Neuronal stem cell (in vitro differentiated cells): ENCODE measurements around the gene RPS19.

Source experiments
- DNase-seq: peaks from one replicate; pipeline ENCODE4 v3.0.0-alpha.2; 2013; ENCODE audit warnings: low spot score
- H2AFZ ChIP-seq: one replicate; pipeline ENCODE4 v1.6.1; 2013; ENCODE audit warnings: mild to moderate bottlenecking, low read length, inconsistent platforms
- H2AK5ac ChIP-seq: 2 replicates; pipeline ENCODE4 v1.6.1; 2013; ENCODE audit warnings: low read depth, mild to moderate bottlenecking, inconsistent platforms, low read length, moderate library complexity, mixed read lengths
- H2BK120ac ChIP-seq: 2 replicates; pipeline ENCODE4 v1.6.1; 2013; ENCODE audit warnings: low read depth, mild to moderate bottlenecking, inconsistent platforms, low read length, moderate library complexity, mixed read lengths
- H2BK12ac ChIP-seq: one replicate; pipeline ENCODE4 v1.6.1; 2013; ENCODE audit warnings: low read length, inconsistent platforms
- H2BK15ac ChIP-seq: 2 replicates; pipeline ENCODE4 v1.6.1; 2013; ENCODE audit warnings: mild to moderate bottlenecking, low read length, inconsistent platforms, mixed read lengths
- H2BK5ac ChIP-seq: one replicate; pipeline ENCODE4 v1.6.1; 2013; ENCODE audit warnings: inconsistent platforms, mild to moderate bottlenecking, low read length, moderate library complexity
- H3K14ac ChIP-seq: one replicate; pipeline ENCODE4 v1.6.1; 2013; ENCODE audit warnings: low read length, inconsistent platforms
- H3K18ac ChIP-seq: 2 replicates; pipeline ENCODE4 v1.6.1; 2013; ENCODE audit warnings: low read length, inconsistent platforms
- H3K23ac ChIP-seq: 2 replicates; pipeline ENCODE4 v1.6.1; 2013; ENCODE audit warnings: low read depth, mild to moderate bottlenecking, mixed read lengths, low read length, inconsistent platforms; ENCODE audit not compliant: poor library complexity
- H3K27ac ChIP-seq: replicated peaks from 3 replicates; pipeline ENCODE4 v1.5.1; 2013; ENCODE audit warnings: low read length, inconsistent platforms
- H3K27me3 ChIP-seq, 3 experiments: 2 replicates each; pipeline ENCODE4 v1.6.1; 2013; ENCODE audit warnings: low read length in 3 of 3, mild to moderate bottlenecking in 2 of 3, inconsistent platforms in 1 of 3, low read depth in 1 of 3, mixed read lengths in 1 of 3, moderate library complexity in 1 of 3; ENCODE audit not compliant: control insufficient read depth in 3 of 3, insufficient read depth in 3 of 3
- H3K36me3 ChIP-seq, 2 donors: replicated peaks in 1 of 2; 2 replicates each; pipeline ENCODE4 v1.6.1; 2013; ENCODE audit warnings: low read length in 2 of 2; ENCODE audit not compliant: control insufficient read depth in 2 of 2, insufficient read depth in 2 of 2
- H3K4ac ChIP-seq: 2 replicates; pipeline ENCODE4 v1.6.1; 2013; ENCODE audit warnings: inconsistent platforms, mild to moderate bottlenecking, low read length, moderate library complexity
- H3K4me1 ChIP-seq, 2 donors: 1 replicate in 1 of 2; 2 replicates in 1 of 2; pipeline ENCODE4 v1.6.1; 2013; ENCODE audit warnings: low read length in 2 of 2, low read depth in 1 of 2; ENCODE audit not compliant: control insufficient read depth in 2 of 2, insufficient read depth in 1 of 2
- H3K4me2 ChIP-seq: one replicate; pipeline ENCODE4 v1.6.1; 2013; ENCODE audit warnings: mild to moderate bottlenecking, low read length, inconsistent platforms; ENCODE audit not compliant: insufficient read depth, poor library complexity, severe bottlenecking
- H3K4me3 ChIP-seq, 2 donors: 2 replicates each; pipeline ENCODE4 v1.5.1; 2013; ENCODE audit warnings: low read length in 2 of 2, mild to moderate bottlenecking in 2 of 2, inconsistent platforms in 1 of 2, moderate library complexity in 1 of 2
- H3K79me1 ChIP-seq: one replicate; pipeline ENCODE4 v1.6.1; 2013; ENCODE audit warnings: low read depth, mild to moderate bottlenecking, inconsistent platforms, low read length, moderate library complexity
- H3K9ac ChIP-seq: one replicate; pipeline ENCODE4 v1.6.1; 2013; ENCODE audit warnings: mild to moderate bottlenecking, low read depth, low read length, inconsistent platforms; ENCODE audit not compliant: poor library complexity
- H3K9me3 ChIP-seq, 2 donors: replicated peaks in 1 of 2; 2 replicates each; pipeline versions ENCODE3 to v1.6.1; 2013; ENCODE audit warnings: low read length in 2 of 2, mild to moderate bottlenecking in 2 of 2, inconsistent platforms in 1 of 2, low read depth in 1 of 2, mixed read lengths in 1 of 2, moderate library complexity in 1 of 2; ENCODE audit not compliant: control insufficient read depth in 2 of 2, insufficient read depth in 1 of 2
- H4K8ac ChIP-seq: one replicate; pipeline ENCODE4 v1.6.1; 2013; ENCODE audit warnings: low read depth, mild to moderate bottlenecking, inconsistent platforms, low read length, moderate library complexity
- H4K91ac ChIP-seq: one replicate; pipeline ENCODE4 v1.6.1; 2013; ENCODE audit warnings: low read length, low read depth, mild to moderate bottlenecking, inconsistent platforms; ENCODE audit not compliant: poor library complexity
- whole genome bisulfite sequencing, 2 donors: extraction: QIAGEN DNeasy Blood & Tissue Kit; methylation state at CpG; one replicate each; pipeline ENCODE4 v1.1.7; 2013; ENCODE audit warnings: missing lambda C conversion rate in 2 of 2, mixed read lengths in 1 of 2; ENCODE audit not compliant: insufficient read length in 2 of 2, insufficient replicate concordance in 1 of 2; ENCODE audit errors: extremely low coverage in 2 of 2; 5-methylcytosine and 5-hydroxymethylcytosine counted together

The RPS19 gene

DNA sequence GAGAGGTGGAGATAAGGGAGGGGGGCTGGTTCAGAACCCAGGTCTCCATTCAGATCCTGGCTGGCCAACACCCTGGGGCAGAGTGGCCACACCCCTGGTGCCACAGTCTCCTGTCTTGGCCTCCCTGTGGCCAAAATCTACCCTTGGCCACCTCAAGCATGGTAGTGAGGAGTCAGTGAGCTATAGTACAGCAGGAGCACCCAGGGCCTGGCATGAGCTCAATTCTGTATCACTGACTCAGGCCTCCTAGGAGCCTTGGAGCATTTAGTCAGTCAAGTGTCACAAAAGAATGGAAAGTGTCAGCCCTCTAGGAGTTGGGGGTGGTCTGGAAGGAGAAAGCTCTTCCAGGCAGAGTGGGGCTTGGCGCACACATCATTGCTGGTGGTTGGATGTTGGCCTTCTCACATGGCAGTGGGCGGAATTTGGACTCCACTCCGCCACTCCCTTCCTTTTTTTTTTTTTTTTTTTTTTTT, 10.4 kb downstream of the RPS19 start:
- DNase-seq = no peak
- WGBS, 2 donors = no CpG with 5 or more reads among the region's 3 CpGs

DNA sequence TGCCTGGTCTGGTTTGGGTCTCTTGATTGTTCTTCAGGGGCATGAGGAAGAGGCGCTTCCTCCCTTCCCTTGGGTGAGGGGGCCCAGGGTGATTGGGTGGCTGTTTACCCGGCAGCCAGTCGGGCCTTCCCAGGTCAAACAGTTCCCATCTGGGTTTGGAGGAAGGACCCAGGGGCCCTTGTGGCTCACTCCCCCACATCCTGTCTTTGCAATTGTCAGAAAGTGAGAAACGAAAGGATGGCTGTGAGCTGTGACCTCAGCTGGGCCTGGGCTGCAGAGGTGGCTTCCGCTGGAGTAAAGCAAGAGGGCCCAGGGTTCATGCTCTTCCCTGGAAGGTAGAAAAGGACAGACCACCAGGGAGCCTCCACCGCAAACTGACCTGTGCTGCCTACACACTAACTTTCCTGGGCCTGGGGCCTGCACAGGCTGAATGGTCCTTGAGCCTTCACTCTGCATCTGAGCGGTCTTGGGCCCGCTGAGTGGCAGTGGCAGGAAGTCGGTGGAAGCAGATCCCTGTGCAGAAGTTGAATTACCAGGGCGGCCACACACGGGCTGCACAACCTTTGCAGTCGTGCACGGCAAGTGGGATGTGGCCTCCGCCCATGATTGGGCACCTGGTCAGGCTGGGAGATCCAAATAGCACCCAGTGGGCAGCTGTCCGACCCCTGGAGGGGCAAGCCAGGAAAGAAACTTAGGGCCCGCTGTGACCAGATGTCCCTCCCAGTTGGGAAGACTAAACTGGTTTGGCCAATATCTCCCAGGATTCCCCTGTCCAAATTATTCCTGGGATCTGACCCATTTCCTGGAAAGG, 11.7 kb downstream of the RPS19 start:
- no peak overlapping the region for H3K4me3 ChIP-seq
- no peak overlapping the region for H4K8ac ChIP-seq
- no peak overlapping the region for H3K9ac ChIP-seq
- no peak overlapping the region for H4K91ac ChIP-seq
- peaks cover 6% of the 10 kb centered on the region for H3K79me1 ChIP-seq
- H2BK12ac ChIP-seq = no peak overlapping the region
- no peaks in the 10 kb centered on the region for H3K27me3 ChIP-seq
- peaks cover 45 to 56% of the 10 kb centered on the region in 2 donors for H3K36me3 ChIP-seq
- no peaks in the 10 kb centered on the region for H3K9me3 ChIP-seq
- H2AK5ac ChIP-seq = no peak overlapping the region
- peak overlapping the region; percentile 34 for H3K23ac ChIP-seq
- H3K18ac ChIP-seq = no peak overlapping the region
- DNase-seq = no peak
- no peak overlapping the region for H3K4ac ChIP-seq
- H3K4me1 ChIP-seq = no peaks in the 10 kb centered on the region
- H2BK5ac ChIP-seq = no peak overlapping the region
- H3K14ac ChIP-seq = no peak overlapping the region
- H2BK120ac ChIP-seq = no peak overlapping the region
- no peak overlapping the region for H3K4me2 ChIP-seq
- no peak overlapping the region for H2AFZ ChIP-seq
- no peak overlapping the region for H2BK15ac ChIP-seq
- no CpG with 5 or more reads among the region's 16 CpGs for WGBS, 2 donors
- no peak overlapping the region for H3K27ac ChIP-seq

More for the DNA sequence above, 10.4 kb downstream of the RPS19 start:
- no peaks in the 10 kb centered on the region for H3K9me3 ChIP-seq
- H2BK5ac ChIP-seq = no peak overlapping the region
- no peak overlapping the region for H2BK15ac ChIP-seq
- no peak overlapping the region for H2AFZ ChIP-seq
- no peak overlapping the region for H2AK5ac ChIP-seq
- H3K27ac ChIP-seq = no peak overlapping the region
- H2BK120ac ChIP-seq = no peak overlapping the region
- H3K4me1 ChIP-seq = no peaks in the 10 kb centered on the region
- H4K8ac ChIP-seq = no peak overlapping the region
- no peak overlapping the region for H4K91ac ChIP-seq
- H2BK12ac ChIP-seq = no peak overlapping the region
- peaks cover 10% of the 10 kb centered on the region for H3K79me1 ChIP-seq
- H3K36me3 ChIP-seq = peaks cover 50 to 64% of the 10 kb centered on the region in 2 donors
- H3K4me3 ChIP-seq = no peak overlapping the region
- no peak overlapping the region for H3K9ac ChIP-seq
- H3K4me2 ChIP-seq = no peak overlapping the region
- no peak overlapping the region for H3K18ac ChIP-seq
- H3K27me3 ChIP-seq = no peaks in the 10 kb centered on the region
- H3K4ac ChIP-seq = no peak overlapping the region
- H3K23ac ChIP-seq = no peak overlapping the region
- H3K14ac ChIP-seq = no peak overlapping the region

DNA sequence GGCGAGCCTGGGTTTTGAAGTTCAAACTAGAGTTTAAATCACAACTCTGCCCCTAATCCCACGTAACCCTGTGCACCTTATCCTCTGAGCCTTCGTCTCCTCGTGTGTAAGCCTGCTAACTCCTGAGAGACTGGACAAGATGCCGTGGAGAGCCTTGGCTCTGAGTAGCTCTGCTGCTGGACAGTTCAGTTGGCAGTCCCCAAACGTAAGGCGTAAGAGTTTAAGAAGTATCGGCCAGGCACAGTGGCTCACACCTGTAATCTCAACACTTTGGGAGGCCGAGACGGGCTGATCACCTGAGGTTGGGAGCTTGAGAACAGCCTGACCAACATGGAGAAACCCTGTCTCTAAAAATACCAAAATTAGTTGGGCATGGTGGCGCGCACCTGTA, 12.3 kb downstream of the RPS19 start:
- Histone ChIP-seq H3K18ac (no peak overlapping the region), H3K9me3 (no peaks in the 10 kb centered on the region), H2BK120ac (no peak overlapping the region), H3K14ac (no peak overlapping the region), H3K4me3 (no peak overlapping the region), H4K8ac (no peak overlapping the region), H3K4me1 (no peaks in the 10 kb centered on the region), H2BK5ac (no peak overlapping the region), H3K79me1 (peaks cover 6% of the 10 kb centered on the region), H3K27me3 (peaks cover 0 to 3% (median 0%) of the 10 kb centered on the region in 3 experiments), H3K23ac (no peak overlapping the region), H3K4me2 (no peak overlapping the region), H3K4ac (no peak overlapping the region), H3K36me3 (peaks cover 41 to 50% of the 10 kb centered on the region in 2 donors), H2AK5ac (no peak overlapping the region), H2BK15ac (no peak overlapping the region), H3K27ac (no peak overlapping the region), H3K9ac (no peak overlapping the region), H4K91ac (no peak overlapping the region), H2BK12ac (no peak overlapping the region), H2AFZ (no peak overlapping the region)
- no CpG with 5 or more reads among the region's 12 CpGs for WGBS, 2 donors
- no peak for DNase-seq

DNA sequence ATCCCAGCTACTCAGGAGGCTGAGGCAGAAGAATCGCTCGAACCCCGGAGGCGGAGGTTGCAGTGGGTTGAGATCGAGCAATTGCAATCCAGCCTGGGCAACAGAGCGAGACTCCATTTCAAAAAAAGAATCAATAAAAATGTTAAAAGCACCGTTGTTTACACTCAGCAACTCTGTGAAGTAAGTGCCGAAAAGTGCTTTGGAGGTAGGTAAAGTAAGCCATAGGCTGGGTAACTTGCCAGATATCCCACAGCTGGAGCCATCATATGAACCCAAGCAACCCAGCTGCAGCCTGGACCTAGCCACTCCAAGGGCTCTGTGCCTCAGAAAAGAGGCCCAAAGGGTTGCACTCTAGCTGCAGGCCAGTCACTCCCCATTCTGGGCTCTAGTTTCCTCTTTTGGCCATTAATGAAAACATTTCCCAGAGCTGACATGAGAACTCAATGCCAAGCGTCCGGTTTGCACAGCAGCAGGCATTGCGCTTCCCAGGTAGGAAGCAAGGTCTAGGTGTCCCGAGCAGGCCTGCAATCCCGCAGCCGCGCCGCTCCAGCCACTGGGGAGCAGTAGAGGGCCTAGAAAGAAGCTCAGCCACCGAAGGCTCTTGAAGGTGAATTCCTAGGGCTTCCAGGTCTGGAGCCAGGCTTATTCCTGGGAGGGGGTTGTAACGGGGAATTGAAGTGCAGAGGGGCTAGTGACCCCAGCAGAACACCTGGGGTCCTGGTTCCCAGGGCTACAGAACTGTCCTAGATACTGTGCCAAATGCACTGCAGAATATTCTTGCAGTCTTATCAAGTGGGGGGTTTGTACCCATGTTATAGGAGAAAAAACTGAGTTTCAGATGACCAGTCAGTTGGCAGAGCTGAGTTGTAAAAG, 13.0 kb downstream of the RPS19 start:
- H2BK12ac ChIP-seq = no peak overlapping the region
- H3K36me3 ChIP-seq = peaks cover 38 to 44% of the 10 kb centered on the region in 2 donors
- no peak overlapping the region for H3K14ac ChIP-seq
- no CpG with 5 or more reads among the region's 18 CpGs for WGBS, 2 donors
- no peaks in the 10 kb centered on the region for H3K4me1 ChIP-seq
- H2AK5ac ChIP-seq = no peak overlapping the region
- peak overlapping the region; percentile 8 for H3K18ac ChIP-seq
- no peak overlapping the region for H4K91ac ChIP-seq
- no peak overlapping the region for H2BK120ac ChIP-seq
- peaks cover 0 to 8% (median 0%) of the 10 kb centered on the region in 3 experiments for H3K27me3 ChIP-seq
- H4K8ac ChIP-seq = no peak overlapping the region
- H3K23ac ChIP-seq = peak overlapping the region; percentile 32
- H3K4me2 ChIP-seq = no peak overlapping the region
- no peak overlapping the region for H3K9ac ChIP-seq
- no peak overlapping the region for H3K4me3 ChIP-seq
- peaks cover 3% of the 10 kb centered on the region for H3K79me1 ChIP-seq
- DNase-seq = no peak
- peak overlapping the region; percentile 16 for H3K27ac ChIP-seq
- no peak overlapping the region for H2AFZ ChIP-seq
- H2BK5ac ChIP-seq = no peak overlapping the region
- H2BK15ac ChIP-seq = no peak overlapping the region
- H3K4ac ChIP-seq = no peak overlapping the region
- H3K9me3 ChIP-seq = no peaks in the 10 kb centered on the region
